Measurements from ENCODE around the gene TMEM132C.

TMEM132C gene

DNA sequence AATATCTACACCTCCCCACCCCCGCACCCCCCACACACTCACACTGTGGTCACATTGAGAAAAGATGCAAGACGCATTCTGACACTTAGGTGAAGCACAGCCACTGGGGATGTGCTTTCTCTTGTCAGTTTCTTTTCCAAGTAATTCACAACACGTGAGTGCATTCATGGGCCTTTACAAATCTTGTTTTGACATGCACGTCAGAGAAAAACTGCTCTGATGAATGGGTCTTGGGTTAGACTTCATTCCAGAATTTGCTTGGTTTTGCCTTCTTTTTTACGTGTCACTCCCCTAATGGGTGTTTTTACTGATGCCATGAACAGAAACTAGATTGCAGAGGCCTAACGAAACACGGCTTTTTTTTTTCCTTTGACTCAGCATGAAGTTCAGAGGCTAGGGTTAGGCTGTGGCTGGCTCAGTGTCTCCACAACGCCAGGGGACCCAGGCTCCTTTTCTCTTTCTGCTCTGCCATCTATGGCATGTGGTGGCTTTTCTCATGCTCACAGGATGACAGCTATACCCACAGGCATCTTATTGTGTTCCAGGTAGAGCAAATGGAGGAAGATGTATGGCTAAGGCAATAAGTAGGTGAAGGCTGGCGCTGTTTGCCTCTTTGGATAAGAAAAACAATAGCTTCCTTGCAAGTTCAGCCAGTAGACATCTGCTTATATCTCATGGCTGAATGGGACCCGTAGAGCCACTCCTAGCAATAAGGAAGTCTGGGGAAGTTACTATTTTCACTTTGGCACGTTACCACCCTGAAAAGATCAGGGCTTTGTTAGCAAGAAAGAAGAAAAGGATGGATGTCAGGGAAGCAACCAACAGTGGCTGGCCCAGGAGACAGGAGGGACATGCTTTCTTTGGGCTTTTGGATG is 303.5 kb downstream of the TMEM132C start:
- H3K27me3 ChIP-seq (replicated peaks in 2 of 5; ENCODE audit: control insufficient read depth in 4 of 5, insufficient read depth in 5 of 5, low read length in 4 of 5): peaks cover 0 to 1% (median 0%) of the 10 kb centered on the region in 5 experiments
- no peak overlapping the region for H3K4me3 ChIP-seq (ENCODE audit: control insufficient read depth in 1 of 7, extremely low read depth in 1 of 7, insufficient read depth in 4 of 7, low read depth in 2 of 7, low read length in 6 of 7)
- CTCF ChIA-PET: no interaction called here
- H3K4me1 ChIP-seq (ENCODE audit: control extremely low read depth in 1 of 4, control insufficient read depth in 4 of 4, insufficient read depth in 4 of 4, low read length in 3 of 4): no peaks in the 10 kb centered on the region
- no peak overlapping the region for H3K27ac ChIP-seq (ENCODE audit: insufficient read depth in 1 of 2, low read depth in 1 of 2, low read length in 2 of 2, poor library complexity in 1 of 2, severe bottlenecking in 2 of 2)
- H3K9me3 ChIP-seq (ENCODE audit: control extremely low read depth in 1 of 5, control insufficient read depth in 4 of 5, insufficient read depth in 2 of 5, low read depth in 1 of 5, low read length in 4 of 5): peaks cover 0 to 9% (median 6%) of the 10 kb centered on the region in 5 experiments
- no peak for DNase-seq
- POLR2A ChIA-PET: no interaction called here
- H3K36me3 ChIP-seq (ENCODE audit: control insufficient read depth in 4 of 4, insufficient read depth in 4 of 4, low read length in 3 of 4): no peaks in the 10 kb centered on the region
- 82% methylated on average over 8 of the region's 11 CpGs for WGBS (ENCODE audit: insufficient coverage)

DNA sequence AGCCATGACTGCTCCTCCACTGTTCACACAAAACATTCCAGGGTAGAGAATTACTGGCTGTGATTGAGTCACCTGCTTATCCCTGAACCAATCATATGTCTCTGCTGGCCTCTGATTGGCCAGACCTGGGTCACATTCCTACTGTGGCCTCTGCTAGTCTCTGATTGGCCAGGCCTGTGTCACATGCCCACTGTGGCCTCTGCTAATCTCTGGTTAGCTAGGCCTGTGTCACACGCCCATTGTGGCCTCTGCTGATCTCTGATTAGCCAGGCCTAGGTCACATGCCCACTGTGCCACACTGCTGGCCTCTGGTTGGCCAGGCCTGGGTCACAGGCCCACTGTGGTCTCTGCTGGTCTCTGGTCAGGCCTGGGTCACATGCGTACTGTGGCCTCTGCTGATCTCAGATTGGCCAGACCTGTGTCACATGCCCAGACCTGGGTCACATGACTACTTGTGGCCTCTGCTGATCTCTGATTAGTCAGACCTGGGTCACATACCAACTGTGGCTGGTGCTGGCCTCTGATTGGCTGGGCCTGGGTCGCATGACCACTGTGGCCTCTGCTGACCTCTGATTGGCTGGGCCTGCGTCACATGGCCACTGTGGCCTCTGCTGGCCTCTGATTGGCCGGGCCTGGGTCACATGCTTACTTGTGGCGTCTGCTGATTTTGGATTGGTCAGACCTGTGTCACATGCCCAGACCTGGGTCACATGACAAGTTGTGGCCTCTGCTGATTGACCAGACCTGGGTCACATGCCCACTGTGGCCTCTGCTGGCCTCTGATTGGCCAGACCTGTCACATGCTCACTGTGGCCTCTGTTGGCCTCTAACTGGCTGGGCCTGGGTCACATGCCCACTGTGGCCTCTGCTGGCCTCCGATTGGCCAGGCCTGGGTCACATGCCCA is 305.2 kb downstream of the TMEM132C start:
- POLR2A ChIA-PET: no interaction called here
- H3K9me3 ChIP-seq (ENCODE audit: control extremely low read depth in 1 of 5, control insufficient read depth in 4 of 5, insufficient read depth in 2 of 5, low read depth in 1 of 5, low read length in 4 of 5): peaks cover 0 to 9% (median 6%) of the 10 kb centered on the region in 5 experiments

DNA sequence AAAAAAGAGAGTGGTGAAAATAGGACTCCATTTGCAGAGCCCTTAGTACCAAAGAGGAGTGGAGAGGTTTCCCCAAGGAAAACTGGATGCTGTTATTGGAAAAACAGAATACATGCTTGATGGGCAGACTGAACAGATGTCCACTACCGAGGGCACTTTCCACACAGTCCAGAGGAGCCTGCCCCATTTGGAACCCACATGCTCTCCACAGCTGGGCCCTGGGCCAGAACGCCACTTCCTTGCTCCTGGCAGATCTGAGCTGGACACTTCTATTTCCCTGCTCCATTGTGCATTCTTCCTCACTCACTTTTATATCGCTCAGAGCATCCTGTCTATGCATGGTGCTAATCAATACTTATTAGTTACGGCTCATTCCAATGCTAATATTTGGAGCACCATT is 306.9 kb downstream of the TMEM132C start:
- no peak overlapping the region for H3K4me3 ChIP-seq (ENCODE audit: control insufficient read depth in 1 of 7, extremely low read depth in 1 of 7, insufficient read depth in 4 of 7, low read depth in 2 of 7, low read length in 6 of 7)
- POLR2A ChIA-PET: no interaction called here
- DNase-seq: no peak

More for the DNA sequence above, 305.2 kb downstream of the TMEM132C start:
- Histone ChIP-seq H3K27me3 (replicated peaks in 2 of 5; ENCODE audit: control insufficient read depth in 4 of 5, insufficient read depth in 5 of 5, low read length in 4 of 5) (peaks cover 0 to 1% (median 0%) of the 10 kb centered on the region in 5 experiments), H3K4me3 (ENCODE audit: control insufficient read depth in 1 of 7, extremely low read depth in 1 of 7, insufficient read depth in 4 of 7, low read depth in 2 of 7, low read length in 6 of 7) (no peak overlapping the region), H3K27ac (ENCODE audit: insufficient read depth in 1 of 2, low read depth in 1 of 2, low read length in 2 of 2, poor library complexity in 1 of 2, severe bottlenecking in 2 of 2) (no peak overlapping the region), H3K36me3 (ENCODE audit: control insufficient read depth in 4 of 4, insufficient read depth in 4 of 4, low read length in 3 of 4) (no peaks in the 10 kb centered on the region), H3K4me1 (ENCODE audit: control extremely low read depth in 1 of 4, control insufficient read depth in 4 of 4, insufficient read depth in 4 of 4, low read length in 3 of 4) (no peaks in the 10 kb centered on the region)
- CTCF ChIA-PET: no interaction called here
- no peak for DNase-seq
- 97% methylated on average over 6 of the region's 7 CpGs for WGBS (ENCODE audit: insufficient coverage)

DNA sequence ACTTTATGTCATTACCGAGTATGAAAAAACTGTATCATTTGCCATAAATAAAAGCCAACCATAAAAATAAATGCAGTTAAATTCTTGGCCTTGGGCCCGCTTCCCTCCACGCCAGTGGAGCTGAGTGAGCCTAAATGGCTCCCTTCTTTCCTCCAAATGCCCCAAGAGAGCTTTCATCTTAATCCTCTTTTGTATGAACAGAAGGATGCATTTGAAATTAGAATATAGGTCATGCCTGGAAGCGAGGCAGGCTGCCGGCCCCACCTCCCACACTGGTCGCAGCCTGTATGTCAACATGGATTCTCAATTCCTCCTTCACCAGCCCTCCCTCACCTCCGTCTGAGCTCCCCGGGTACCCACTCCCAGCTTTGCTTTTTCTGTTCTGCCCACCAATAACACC is 311.1 kb downstream of the TMEM132C start:
- ChIA-PET POLR2A (no interaction called here), CTCF (no interaction called here)
- H3K36me3 ChIP-seq (ENCODE audit: control insufficient read depth in 4 of 4, insufficient read depth in 4 of 4, low read length in 3 of 4): no peaks in the 10 kb centered on the region
- H3K9me3 ChIP-seq (ENCODE audit: control extremely low read depth in 1 of 5, control insufficient read depth in 4 of 5, insufficient read depth in 2 of 5, low read depth in 1 of 5, low read length in 4 of 5): peaks cover 0 to 5% (median 2%) of the 10 kb centered on the region in 5 experiments
- WGBS (ENCODE audit: insufficient coverage): 94% methylated on average over 6 of the region's 8 CpGs
- DNase-seq: no peak
- no peak overlapping the region for H3K27ac ChIP-seq (ENCODE audit: insufficient read depth in 1 of 2, low read depth in 1 of 2, low read length in 2 of 2, poor library complexity in 1 of 2, severe bottlenecking in 2 of 2)
- no peak overlapping the region for H3K4me3 ChIP-seq (ENCODE audit: control insufficient read depth in 1 of 7, extremely low read depth in 1 of 7, insufficient read depth in 4 of 7, low read depth in 2 of 7, low read length in 6 of 7)
- no peaks in the 10 kb centered on the region for H3K4me1 ChIP-seq (ENCODE audit: control extremely low read depth in 1 of 4, control insufficient read depth in 4 of 4, insufficient read depth in 4 of 4, low read length in 3 of 4)
- H3K27me3 ChIP-seq (replicated peaks in 2 of 5; ENCODE audit: control insufficient read depth in 4 of 5, insufficient read depth in 5 of 5, low read length in 4 of 5): no peaks in the 10 kb centered on the region

More for the DNA sequence above, 306.9 kb downstream of the TMEM132C start:
- no peaks in the 10 kb centered on the region for H3K4me1 ChIP-seq (ENCODE audit: control extremely low read depth in 1 of 4, control insufficient read depth in 4 of 4, insufficient read depth in 4 of 4, low read length in 3 of 4)
- H3K36me3 ChIP-seq (ENCODE audit: control insufficient read depth in 4 of 4, insufficient read depth in 4 of 4, low read length in 3 of 4): no peaks in the 10 kb centered on the region
- WGBS (ENCODE audit: insufficient coverage): 93% methylated on average over 3 of the region's 4 CpGs
- CTCF ChIA-PET: no interaction called here
- peaks cover 0 to 9% (median 6%) of the 10 kb centered on the region in 5 experiments for H3K9me3 ChIP-seq (ENCODE audit: control extremely low read depth in 1 of 5, control insufficient read depth in 4 of 5, insufficient read depth in 2 of 5, low read depth in 1 of 5, low read length in 4 of 5)
- H3K27ac ChIP-seq (ENCODE audit: insufficient read depth in 1 of 2, low read depth in 1 of 2, low read length in 2 of 2, poor library complexity in 1 of 2, severe bottlenecking in 2 of 2): no peak overlapping the region
- H3K27me3 ChIP-seq (replicated peaks in 2 of 5; ENCODE audit: control insufficient read depth in 4 of 5, insufficient read depth in 5 of 5, low read length in 4 of 5): no peaks in the 10 kb centered on the region

DNA sequence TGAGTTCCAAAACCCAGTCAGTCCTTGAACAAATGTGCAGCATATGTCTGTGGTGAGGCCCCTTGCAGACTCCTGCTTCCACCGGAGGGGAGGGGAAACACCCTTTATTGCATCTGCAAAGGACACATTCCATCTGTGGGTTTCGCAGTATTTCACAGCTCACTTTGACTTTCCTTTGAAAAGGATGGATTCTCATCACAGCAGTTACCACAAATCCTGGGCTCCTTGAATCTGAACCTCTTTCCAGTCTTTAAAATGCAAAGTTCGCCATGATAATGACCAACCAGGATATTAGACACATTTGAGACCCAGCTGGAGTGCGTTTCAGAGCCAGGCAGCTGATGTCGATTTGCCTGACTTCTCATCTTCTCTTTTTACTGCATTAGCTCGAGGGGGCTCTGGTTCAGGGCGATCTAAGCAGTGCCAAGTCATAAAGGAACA is 314.4 kb downstream of the TMEM132C start:
- H3K9me3 ChIP-seq (ENCODE audit: control extremely low read depth in 1 of 5, control insufficient read depth in 4 of 5, insufficient read depth in 2 of 5, low read depth in 1 of 5, low read length in 4 of 5): peaks cover 0 to 6% (median 0%) of the 10 kb centered on the region in 5 experiments
- CTCF ChIA-PET: no interaction called here
- no peak for DNase-seq
- no peak overlapping the region for H3K27ac ChIP-seq (ENCODE audit: insufficient read depth in 1 of 2, low read depth in 1 of 2, low read length in 2 of 2, poor library complexity in 1 of 2, severe bottlenecking in 2 of 2)
- POLR2A ChIA-PET: no interaction called here
- no peak overlapping the region for H3K4me3 ChIP-seq (ENCODE audit: control insufficient read depth in 1 of 7, extremely low read depth in 1 of 7, insufficient read depth in 4 of 7, low read depth in 2 of 7, low read length in 6 of 7)
- no peaks in the 10 kb centered on the region for H3K4me1 ChIP-seq (ENCODE audit: control extremely low read depth in 1 of 4, control insufficient read depth in 4 of 4, insufficient read depth in 4 of 4, low read length in 3 of 4)
- WGBS (ENCODE audit: insufficient coverage): 76% methylated on average over 7 of the region's 7 CpGs
- no peaks in the 10 kb centered on the region for H3K36me3 ChIP-seq (ENCODE audit: control insufficient read depth in 4 of 4, insufficient read depth in 4 of 4, low read length in 3 of 4)
- no peaks in the 10 kb centered on the region for H3K27me3 ChIP-seq (replicated peaks in 2 of 5; ENCODE audit: control insufficient read depth in 4 of 5, insufficient read depth in 5 of 5, low read length in 4 of 5)

DNA sequence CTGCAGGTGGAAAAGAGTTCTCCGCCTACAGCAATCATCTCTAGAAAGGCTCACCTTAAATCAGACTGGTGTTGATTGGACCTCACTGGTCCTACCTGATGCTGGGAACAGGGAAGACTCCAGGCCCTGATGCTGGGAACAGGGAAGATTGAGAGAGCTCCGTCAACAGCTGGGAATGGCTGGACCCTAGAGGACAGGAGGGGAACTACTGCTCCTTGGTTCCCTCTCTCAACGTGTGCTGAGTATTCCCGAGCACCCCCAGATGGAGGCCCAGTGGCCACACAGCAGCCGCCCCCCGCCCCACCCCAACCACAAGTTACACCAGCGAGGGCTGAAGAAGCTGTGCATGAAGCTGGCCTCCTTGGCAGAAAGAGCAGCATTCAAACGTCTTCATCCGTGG is 316.5 kb downstream of the TMEM132C start:
- CTCF ChIA-PET: no interaction called here
- POLR2A ChIA-PET: no interaction called here
- no peaks in the 10 kb centered on the region for H3K36me3 ChIP-seq (ENCODE audit: control insufficient read depth in 4 of 4, insufficient read depth in 4 of 4, low read length in 3 of 4)
- no peak overlapping the region for H3K27ac ChIP-seq (ENCODE audit: insufficient read depth in 1 of 2, low read depth in 1 of 2, low read length in 2 of 2, poor library complexity in 1 of 2, severe bottlenecking in 2 of 2)
- 67% methylated on average over 6 of the region's 9 CpGs for WGBS (ENCODE audit: insufficient coverage)
- H3K9me3 ChIP-seq (ENCODE audit: control extremely low read depth in 1 of 5, control insufficient read depth in 4 of 5, insufficient read depth in 2 of 5, low read depth in 1 of 5, low read length in 4 of 5): peaks cover 0 to 6% (median 0%) of the 10 kb centered on the region in 5 experiments
- peaks cover 0 to 8% (median 2%) of the 10 kb centered on the region in 5 experiments for H3K27me3 ChIP-seq (replicated peaks in 2 of 5; ENCODE audit: control insufficient read depth in 4 of 5, insufficient read depth in 5 of 5, low read length in 4 of 5)
- no peak overlapping the region for H3K4me3 ChIP-seq (ENCODE audit: control insufficient read depth in 1 of 7, extremely low read depth in 1 of 7, insufficient read depth in 4 of 7, low read depth in 2 of 7, low read length in 6 of 7)
- H3K4me1 ChIP-seq (ENCODE audit: control extremely low read depth in 1 of 4, control insufficient read depth in 4 of 4, insufficient read depth in 4 of 4, low read length in 3 of 4): no peaks in the 10 kb centered on the region
- DNase-seq: no peak
